Cardiac fibroblast (primary cell): ENCODE measurements around the gene CIAO2A.
"Not testable (repeated sequence)": the region's sequence is repeated elsewhere in the genome, so short reads cannot be mapped to it uniquely, and the experiment has no call there.

Source experiments
- DNase-seq, 2 donors: peaks; one replicate each; pipeline versions ENCODE4 v3.0.0 to v3.0.0-alpha.2; 2010; ENCODE audit warnings: low read depth in 2 of 2
- H3K4me3 ChIP-seq, 2 donors: replicated peaks in 1 of 2; 1 replicate in 1 of 2; 2 replicates in 1 of 2; pipeline ENCODE4 v1.5.1; 2011; ENCODE audit warnings: low read depth in 2 of 2, low read length in 2 of 2, mild to moderate bottlenecking in 2 of 2, moderate library complexity in 1 of 2
- CTCF ChIP-seq: IDR thresholded peaks from one replicate; pipeline ENCODE4 v1.5.1; 2011; ENCODE audit warnings: low read depth, mild to moderate bottlenecking, low read length, inconsistent platforms

CIAO2A gene

DNA sequence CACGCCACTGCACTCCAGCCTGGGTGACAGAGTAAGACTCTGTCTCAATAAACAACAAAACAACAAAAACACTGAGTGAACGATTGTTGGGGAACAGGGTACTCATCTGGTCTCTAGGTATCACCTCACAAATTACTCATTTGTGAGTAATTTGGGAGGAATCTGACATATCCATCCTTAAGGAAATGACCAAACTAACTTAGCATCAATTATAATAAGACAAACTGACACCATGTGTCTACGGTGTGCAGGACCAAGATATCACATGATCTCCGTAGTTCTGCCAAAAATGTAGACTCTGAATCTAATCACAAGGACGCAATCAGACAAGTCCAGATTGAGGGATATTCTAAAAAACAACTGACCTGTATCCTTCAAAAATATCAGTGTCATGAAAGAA, 35.4 kb downstream of the CIAO2A start:
- no peak for TF ChIP-seq CTCF
- no peak for DNase-seq
- no peak overlapping the region for H3K4me3 ChIP-seq

GRCh38 chr15:64053674-64054073, 40.0 kb downstream of the CIAO2A start:
- not testable (repeated sequence) for DNase-seq, H3K4me3 ChIP-seq

GRCh38 chr15:64052925-64053491, 40.6 kb downstream of the CIAO2A start:
- no peak for DNase-seq
- H3K4me3 ChIP-seq: no peak overlapping the region
- TF ChIP-seq CTCF: no peak

GRCh38 chr15:64051407-64052259, 42.0 kb downstream of the CIAO2A start:
- DNase-seq: no peak

GRCh38 chr15:64051093-64051402, 42.6 kb downstream of the CIAO2A start:
- no peak overlapping the region for H3K4me3 ChIP-seq
- DNase-seq: no peak
- no peak for TF ChIP-seq CTCF

More at GRCh38 chr15:64051407-64052259, 42.0 kb downstream of the CIAO2A start:
- H3K4me3 ChIP-seq: no peak overlapping the region
- TF ChIP-seq CTCF: no peak

- no peak for DNase-seq
- no peak for TF ChIP-seq CTCF
- H3K4me3 ChIP-seq: no peak overlapping the region
Measured at GRCh38 chr15:64050281-64051092, 43.2 kb downstream of the CIAO2A start.
